Activated CD4-positive, alpha-beta memory T cell treated with anti-CD3 and anti-CD28 coated beads for 36 hours (primary cell): ENCODE results near the gene AK3. TPM values are rescaled to one million over a fixed set of nuclear protein-coding genes. Genes with fewer than 3 reads are reported as not detected.
"Not testable (repeated sequence)": the region's sequence is repeated elsewhere in the genome, so short reads cannot be mapped to it uniquely, and the experiment has no call there.

Experiments used
- CTCF ChIA-PET: fragments of 350-600 bp; sonication (Branson Sonifier 250); formaldehyde crosslinking; loops from one replicate; lab custom pipeline; 2021; ENCODE audit warnings: antibody characterized with exemption, inconsistent platforms; lab: Charles Lee
- POLR2A ChIA-PET: fragments of 350-600 bp; sonication (Branson Sonifier 250); formaldehyde crosslinking; loops from one replicate; lab custom pipeline; 2021; ENCODE audit warnings: antibody characterized with exemption; lab: Charles Lee
- DNase-seq: peaks from one replicate; pipeline ENCODE4 v3.0.0-alpha.2; 2020
- H3K27ac Mint-ChIP-seq: one replicate; pipeline ENCODE4 v1.8.0; 2021; ENCODE audit warnings: mixed read lengths
- H3K27me3 Mint-ChIP-seq: one replicate; pipeline ENCODE4 v1.8.0; 2021; ENCODE audit warnings: mixed read lengths
- H3K36me3 Mint-ChIP-seq: one replicate; pipeline ENCODE4 v1.8.0; 2021; ENCODE audit warnings: mixed read lengths
- H3K4me1 Mint-ChIP-seq: one replicate; pipeline ENCODE4 v1.8.0; 2021; ENCODE audit warnings: low read depth, mixed read lengths
- H3K4me3 Mint-ChIP-seq: one replicate; pipeline ENCODE4 v1.8.0; 2021; ENCODE audit warnings: mild to moderate bottlenecking, mixed read lengths
- H3K9me3 Mint-ChIP-seq: one replicate; pipeline ENCODE4 v1.8.0; 2021; ENCODE audit warnings: mixed read lengths
- intact Hi-C: fragments of 100-400 bp; cut with micrococcal nuclease; formaldehyde crosslinking; loops from one replicate; pipeline ENCODE4 v1.15.1; 2023
- total RNA-seq, 2 experiments: library from RNA; stranded (reverse); gene quantifications; one replicate each; pipeline ENCODE4 v1.2.3, GENCODE V29; 2021

Gene AK3
- 10 to 100 TPM; 33.8 to 34.5 TPM for total RNA-seq

- Mint-ChIP-seq H3K27me3 (no peaks in the 10 kb centered on the region), H3K36me3 (no peaks in the 10 kb centered on the region), H3K27ac (peak within 1 kb of the TSS; percentile 78), H3K4me3 (peak within 1 kb of the TSS; percentile 83), H3K9me3 (no peaks in the 10 kb centered on the region), H3K4me1 (peaks cover 34% of the 10 kb centered on the region)
- peak; percentile 90 for DNase-seq
- CTCF ChIA-PET, result interaction anchor here (0.8 to 1.9 kb wide), 9 partner anchors 9 to 136 kb away, joined by 3 to 11 read pairs (median 4); no protein-coding TSS in a partner anchor
- intact Hi-C loops, result loop anchor here (1.0 to 10.0 kb wide), 8 partner anchors 52 to 844 kb away; partner anchors contain the start of genes CDC37L1, GLIS3, PLGRKT and PLPP6
- POLR2A ChIA-PET, result interaction anchor here (0.6 to 1.3 kb wide), 8 partner anchors 34 to 242 kb away, joined by 3 to 6 read pairs (median 4); partner anchors contain the start of gene CDC37L1
Measured at GRCh38 chr9:4740638-4741364, at the start of gene AK3. Gene AK3, minus strand, starts transcription at chr9:4741202. Its CDS starts 115 bp downstream, at chr9:4741087.

- DNase-seq, result no peak
- H3K27me3 Mint-ChIP-seq, result no peaks in the 10 kb centered on the region
- intact Hi-C loops, result no loop called here
- H3K9me3 Mint-ChIP-seq, result no peaks in the 10 kb centered on the region
- POLR2A ChIA-PET, result no interaction called here
- CTCF ChIA-PET, result interaction anchor here (0.9 to 7.1 kb wide), 4 partner anchors 26 to 199 kb away, joined by 3 to 37 read pairs (median 4); no protein-coding TSS in a partner anchor
- no peak overlapping the region for H3K27ac Mint-ChIP-seq
- no peak overlapping the region for H3K4me3 Mint-ChIP-seq
- H3K36me3 Mint-ChIP-seq, result no peaks in the 10 kb centered on the region
- peaks cover 21% of the 10 kb centered on the region for H3K4me1 Mint-ChIP-seq
Measured at GRCh38 chr9:4788703-4789102, 47.7 kb upstream of the AK3 start.

GRCh38 chr9:4787876-4788275 lies 46.9 kb upstream of the AK3 start:
- Mint-ChIP-seq H3K27ac (no peak overlapping the region), H3K9me3 (no peaks in the 10 kb centered on the region), H3K4me3 (no peak overlapping the region), H3K4me1 (peaks cover 21% of the 10 kb centered on the region), H3K36me3 (no peaks in the 10 kb centered on the region), H3K27me3 (no peaks in the 10 kb centered on the region)
- ChIA-PET CTCF (interaction anchor here (0.6 to 7.1 kb wide), 5 partner anchors 10 to 199 kb away, joined by 3 to 37 read pairs (median 3); no protein-coding TSS in a partner anchor), POLR2A (interaction anchor here (0.6 kb wide), 1 partner anchor 401 kb away, joined by 4 read pairs; no protein-coding TSS in a partner anchor)
- DNase-seq, result no peak
- intact Hi-C loops, result no loop called here

GRCh38 chr9:4786599-4786998 lies 45.6 kb upstream of the AK3 start:
- peaks cover 4% of the 10 kb centered on the region for H3K27me3 Mint-ChIP-seq
- H3K27ac Mint-ChIP-seq, result no peak overlapping the region
- peaks cover 14% of the 10 kb centered on the region for H3K4me1 Mint-ChIP-seq
- ChIA-PET CTCF (interaction anchor here (1.5 to 1.6 kb wide), 2 partner anchors 23 to 138 kb away, joined by 3 to 4 read pairs; no protein-coding TSS in a partner anchor), POLR2A (no interaction called here)
- no peak for DNase-seq
- no peak overlapping the region for H3K4me3 Mint-ChIP-seq
- H3K9me3 Mint-ChIP-seq, result no peaks in the 10 kb centered on the region
- H3K36me3 Mint-ChIP-seq, result no peaks in the 10 kb centered on the region
- intact Hi-C loops, result no loop called here

- Mint-ChIP-seq H3K4me3 (no peak overlapping the region), H3K9me3 (no peaks in the 10 kb centered on the region), H3K27me3 (peaks cover 4% of the 10 kb centered on the region), H3K27ac (no peak overlapping the region), H3K36me3 (no peaks in the 10 kb centered on the region), H3K4me1 (peaks cover 8% of the 10 kb centered on the region)
- no peak for DNase-seq
- intact Hi-C loops, result no loop called here
- POLR2A ChIA-PET, result no interaction called here
- CTCF ChIA-PET, result interaction anchor here (1.2 to 1.6 kb wide), 2 partner anchors 11 to 25 kb away, joined by 3 to 4 read pairs; no protein-coding TSS in a partner anchor
Measured at GRCh38 chr9:4784403-4784802, 43.4 kb upstream of the AK3 start.

GRCh38 chr9:4783191-4783590 lies 42.2 kb upstream of the AK3 start:
- H3K4me1 Mint-ChIP-seq, H3K27ac Mint-ChIP-seq, H3K4me3 Mint-ChIP-seq, POLR2A ChIA-PET, H3K27me3 Mint-ChIP-seq, H3K9me3 Mint-ChIP-seq, DNase-seq, H3K36me3 Mint-ChIP-seq, intact Hi-C loops: not testable (repeated sequence)
- CTCF ChIA-PET, result interaction anchor here (1.6 kb wide), 1 partner anchor 13 kb away, joined by 4 read pairs; no protein-coding TSS in a partner anchor

- H3K36me3 Mint-ChIP-seq, result no peaks in the 10 kb centered on the region
- intact Hi-C loops, result no loop called here
- H3K27me3 Mint-ChIP-seq, result peaks cover 6% of the 10 kb centered on the region
- DNase-seq, result no peak
- POLR2A ChIA-PET, result no interaction called here
- CTCF ChIA-PET, result interaction anchor here (1.3 kb wide), 1 partner anchor 21 kb away, joined by 3 read pairs; no protein-coding TSS in a partner anchor
- H3K4me1 Mint-ChIP-seq, result no peaks in the 10 kb centered on the region
- H3K9me3 Mint-ChIP-seq, result no peaks in the 10 kb centered on the region
- no peak overlapping the region for H3K27ac Mint-ChIP-seq
- no peak overlapping the region for H3K4me3 Mint-ChIP-seq
Measured at GRCh38 chr9:4781408-4781807, 40.4 kb upstream of the AK3 start.

- H3K36me3 Mint-ChIP-seq, result no peaks in the 10 kb centered on the region
- POLR2A ChIA-PET, result no interaction called here
Measured at GRCh38 chr9:4780651-4781050, 39.6 kb upstream of the AK3 start.

GRCh38 chr9:4774958-4775357 lies 34.0 kb upstream of the AK3 start:
- H3K4me3 Mint-ChIP-seq, H3K36me3 Mint-ChIP-seq, POLR2A ChIA-PET, DNase-seq, H3K27me3 Mint-ChIP-seq, H3K9me3 Mint-ChIP-seq, H3K4me1 Mint-ChIP-seq, intact Hi-C loops, H3K27ac Mint-ChIP-seq: not testable (repeated sequence)
- CTCF ChIA-PET, result interaction anchor here (1.5 kb wide), 1 partner anchor 15 kb away, joined by 4 read pairs; no protein-coding TSS in a partner anchor

More at GRCh38 chr9:4780651-4781050, 39.6 kb upstream of the AK3 start:
- H3K27me3 Mint-ChIP-seq, result peaks cover 6% of the 10 kb centered on the region
- DNase-seq, result no peak
- no peak overlapping the region for H3K4me3 Mint-ChIP-seq
- intact Hi-C loops, result no loop called here
- H3K4me1 Mint-ChIP-seq, result no peaks in the 10 kb centered on the region
- CTCF ChIA-PET, result interaction anchor here (1.0 to 1.3 kb wide), 2 partner anchors 18 to 20 kb away, joined by 3 read pairs; no protein-coding TSS in a partner anchor
- no peaks in the 10 kb centered on the region for H3K9me3 Mint-ChIP-seq
- H3K27ac Mint-ChIP-seq, result no peak overlapping the region

- POLR2A ChIA-PET, result no interaction called here
- no peaks in the 10 kb centered on the region for H3K36me3 Mint-ChIP-seq
- H3K27ac Mint-ChIP-seq, result no peak overlapping the region
- no peaks in the 10 kb centered on the region for H3K27me3 Mint-ChIP-seq
- intact Hi-C loops, result no loop called here
- DNase-seq, result no peak
- no peak overlapping the region for H3K4me3 Mint-ChIP-seq
- no peaks in the 10 kb centered on the region for H3K9me3 Mint-ChIP-seq
- CTCF ChIA-PET, result interaction anchor here (0.8 to 1.5 kb wide), 3 partner anchors 11 to 15 kb away, joined by 3 to 4 read pairs (median 4); no protein-coding TSS in a partner anchor
- H3K4me1 Mint-ChIP-seq, result peaks cover under 1% of the 10 kb centered on the region
Measured at GRCh38 chr9:4774209-4774608, 33.2 kb upstream of the AK3 start.

GRCh38 chr9:4771788-4772187 lies 30.8 kb upstream of the AK3 start:
- Mint-ChIP-seq H3K36me3 (no peaks in the 10 kb centered on the region), H3K27ac (no peak overlapping the region), H3K4me1 (peaks cover 3% of the 10 kb centered on the region), H3K9me3 (no peaks in the 10 kb centered on the region), H3K27me3 (no peaks in the 10 kb centered on the region), H3K4me3 (no peak overlapping the region)
- no peak for DNase-seq
- CTCF ChIA-PET, result interaction anchor here (1.5 kb wide), 1 partner anchor 12 kb away, joined by 3 read pairs; no protein-coding TSS in a partner anchor
- POLR2A ChIA-PET, result no interaction called here
- intact Hi-C loops, result no loop called here
